ENCODE results near the gene OBP2B.

The OBP2B gene

GRCh38 chr9:133168432-133168831, 40.6 kb downstream of the OBP2B start:
- Histone ChIP-seq H3K4me1 (ENCODE audit: insufficient read depth, low read length) (no peaks in the 10 kb centered on the region), H3K9ac (ENCODE audit: low read depth, low read length) (no peak overlapping the region), H3K9me3 (ENCODE audit: insufficient read depth, low read depth, low read length) (no peaks in the 10 kb centered on the region), H3K4me3 (ENCODE audit: low read length) (no peak overlapping the region), H3K36me3 (ENCODE audit: insufficient read depth, low read depth, low read length) (no peaks in the 10 kb centered on the region), H3K27me3 (ENCODE audit: insufficient read depth, low read length) (peaks cover 18% of the 10 kb centered on the region), H3K27ac (ENCODE audit: low read length) (no peak overlapping the region)

GRCh38 chr9:133167769-133168168, 41.3 kb downstream of the OBP2B start:
- Histone ChIP-seq H3K36me3 (ENCODE audit: insufficient read depth, low read depth, low read length) (no peaks in the 10 kb centered on the region), H3K4me3 (ENCODE audit: low read length) (no peak overlapping the region), H3K27me3 (ENCODE audit: insufficient read depth, low read length) (peaks cover 25% of the 10 kb centered on the region), H3K27ac (ENCODE audit: low read length) (no peak overlapping the region), H3K9me3 (ENCODE audit: insufficient read depth, low read depth, low read length) (no peaks in the 10 kb centered on the region), H3K9ac (ENCODE audit: low read depth, low read length) (no peak overlapping the region; the same call in 1 of the 2 replicates), H3K4me1 (ENCODE audit: insufficient read depth, low read length) (no peaks in the 10 kb centered on the region)

- Histone ChIP-seq H3K27me3 (ENCODE audit: insufficient read depth, low read length) (peaks cover 30% of the 10 kb centered on the region), H3K4me3 (ENCODE audit: low read length) (no peak overlapping the region), H3K9me3 (ENCODE audit: insufficient read depth, low read depth, low read length) (no peaks in the 10 kb centered on the region), H3K27ac (ENCODE audit: low read length) (no peak overlapping the region), H3K36me3 (ENCODE audit: insufficient read depth, low read depth, low read length) (no peaks in the 10 kb centered on the region), H3K4me1 (ENCODE audit: insufficient read depth, low read length) (no peaks in the 10 kb centered on the region), H3K9ac (ENCODE audit: low read depth, low read length) (no peak overlapping the region)
These were observed 41.8 kb downstream of the OBP2B start for GRCh38 chr9:133167096-133167730.

- Histone ChIP-seq H3K36me3 (ENCODE audit: insufficient read depth, low read depth, low read length) (no peaks in the 10 kb centered on the region), H3K9ac (ENCODE audit: low read depth, low read length) (no peak overlapping the region), H3K4me1 (ENCODE audit: insufficient read depth, low read length) (no peaks in the 10 kb centered on the region), H3K27me3 (ENCODE audit: insufficient read depth, low read length) (peaks cover 35% of the 10 kb centered on the region), H3K9me3 (ENCODE audit: insufficient read depth, low read depth, low read length) (no peaks in the 10 kb centered on the region), H3K4me3 (ENCODE audit: low read length) (no peak overlapping the region), H3K27ac (ENCODE audit: low read length) (no peak overlapping the region)
These were observed 42.7 kb downstream of the OBP2B start for GRCh38 chr9:133166392-133166791.

GRCh38 chr9:133165452-133165730, 43.7 kb downstream of the OBP2B start:
- no peak overlapping the region for H3K27ac ChIP-seq (ENCODE audit: low read length)
- no peak overlapping the region for H3K9ac ChIP-seq (ENCODE audit: low read depth, low read length)
- no peak overlapping the region for H3K4me3 ChIP-seq (ENCODE audit: low read length)
- peaks cover 37% of the 10 kb centered on the region for H3K27me3 ChIP-seq (ENCODE audit: insufficient read depth, low read length)
- H3K36me3 ChIP-seq (ENCODE audit: insufficient read depth, low read depth, low read length), result no peaks in the 10 kb centered on the region
- no peaks in the 10 kb centered on the region for H3K4me1 ChIP-seq (ENCODE audit: insufficient read depth, low read length)
- no peaks in the 10 kb centered on the region for H3K9me3 ChIP-seq (ENCODE audit: insufficient read depth, low read depth, low read length)

GRCh38 chr9:133164191-133164590, 44.9 kb downstream of the OBP2B start:
- peak overlapping the region; percentile 66; the same call in 1 of the 2 replicates for H3K4me3 ChIP-seq (ENCODE audit: low read length)
- H3K4me1 ChIP-seq (ENCODE audit: insufficient read depth, low read length), result no peaks in the 10 kb centered on the region
- no peaks in the 10 kb centered on the region for H3K36me3 ChIP-seq (ENCODE audit: insufficient read depth, low read depth, low read length)
- H3K9ac ChIP-seq (ENCODE audit: low read depth, low read length), result no peak overlapping the region
- no peaks in the 10 kb centered on the region for H3K9me3 ChIP-seq (ENCODE audit: insufficient read depth, low read depth, low read length)
- no peak overlapping the region for H3K27ac ChIP-seq (ENCODE audit: low read length)
- peaks cover 37% of the 10 kb centered on the region for H3K27me3 ChIP-seq (ENCODE audit: insufficient read depth, low read length)

- Histone ChIP-seq H3K36me3 (ENCODE audit: insufficient read depth, low read depth, low read length) (no peaks in the 10 kb centered on the region), H3K27me3 (ENCODE audit: insufficient read depth, low read length) (peaks cover 37% of the 10 kb centered on the region), H3K9ac (ENCODE audit: low read depth, low read length) (no peak within 1 kb of the TSS), H3K4me3 (ENCODE audit: low read length) (peak within 1 kb of the TSS; percentile 66), H3K27ac (ENCODE audit: low read length) (no peak within 1 kb of the TSS), H3K4me1 (ENCODE audit: insufficient read depth, low read length) (no peaks in the 10 kb centered on the region), H3K9me3 (ENCODE audit: insufficient read depth, low read depth, low read length) (no peaks in the 10 kb centered on the region)
These were observed 45.4 kb downstream of the OBP2B start, which contains the start of gene GBGT1 for GRCh38 chr9:133163504-133164172. TSS of gene GBGT1 (minus strand) at chr9:133163914. CDS start at chr9:133162412, 1,502 bp downstream.

- Histone ChIP-seq H3K4me1 (ENCODE audit: insufficient read depth, low read length) (no peaks in the 10 kb centered on the region), H3K36me3 (ENCODE audit: insufficient read depth, low read depth, low read length) (no peaks in the 10 kb centered on the region), H3K27ac (ENCODE audit: low read length) (no peak overlapping the region), H3K4me3 (ENCODE audit: low read length) (peak overlapping the region; percentile 66), H3K27me3 (ENCODE audit: insufficient read depth, low read length) (peaks cover 37% of the 10 kb centered on the region), H3K9ac (ENCODE audit: low read depth, low read length) (no peak overlapping the region), H3K9me3 (ENCODE audit: insufficient read depth, low read depth, low read length) (no peaks in the 10 kb centered on the region)
These were observed 46.1 kb downstream of the OBP2B start for GRCh38 chr9:133162861-133163503.

- Histone ChIP-seq H3K27me3 (ENCODE audit: insufficient read depth, low read length) (peaks cover 37% of the 10 kb centered on the region), H3K9ac (ENCODE audit: low read depth, low read length) (no peak overlapping the region), H3K4me1 (ENCODE audit: insufficient read depth, low read length) (no peaks in the 10 kb centered on the region), H3K4me3 (ENCODE audit: low read length) (no peak overlapping the region), H3K36me3 (ENCODE audit: insufficient read depth, low read depth, low read length) (no peaks in the 10 kb centered on the region), H3K27ac (ENCODE audit: low read length) (no peak overlapping the region), H3K9me3 (ENCODE audit: insufficient read depth, low read depth, low read length) (no peaks in the 10 kb centered on the region)
These were observed 47.5 kb downstream of the OBP2B start for GRCh38 chr9:133161547-133161950.

- H3K36me3 ChIP-seq (ENCODE audit: insufficient read depth, low read depth, low read length), result no peaks in the 10 kb centered on the region
- H3K4me3 ChIP-seq (ENCODE audit: low read length), result no peak overlapping the region
- H3K4me1 ChIP-seq (ENCODE audit: insufficient read depth, low read length), result no peaks in the 10 kb centered on the region
- no peaks in the 10 kb centered on the region for H3K9me3 ChIP-seq (ENCODE audit: insufficient read depth, low read depth, low read length)
- no peak overlapping the region for H3K27ac ChIP-seq (ENCODE audit: low read length)
- H3K9ac ChIP-seq (ENCODE audit: low read depth, low read length), result no peak overlapping the region
- H3K27me3 ChIP-seq (ENCODE audit: insufficient read depth, low read length), result peaks cover 37% of the 10 kb centered on the region
These were observed 48.1 kb downstream of the OBP2B start for GRCh38 chr9:133160742-133161546.

GRCh38 chr9:133158695-133159094, 50.4 kb downstream of the OBP2B start:
- no peaks in the 10 kb centered on the region for H3K4me1 ChIP-seq (ENCODE audit: insufficient read depth, low read length)
- H3K27ac ChIP-seq (ENCODE audit: low read length), result no peak overlapping the region
- no peak overlapping the region for H3K9ac ChIP-seq (ENCODE audit: low read depth, low read length)
- H3K36me3 ChIP-seq (ENCODE audit: insufficient read depth, low read depth, low read length), result no peaks in the 10 kb centered on the region
- H3K4me3 ChIP-seq (ENCODE audit: low read length), result no peak overlapping the region
- H3K27me3 ChIP-seq (ENCODE audit: insufficient read depth, low read length), result peaks cover 22% of the 10 kb centered on the region
- no peaks in the 10 kb centered on the region for H3K9me3 ChIP-seq (ENCODE audit: insufficient read depth, low read depth, low read length)
